ENCODE measurements around the gene CLIC6.

CLIC6 gene

DNA sequence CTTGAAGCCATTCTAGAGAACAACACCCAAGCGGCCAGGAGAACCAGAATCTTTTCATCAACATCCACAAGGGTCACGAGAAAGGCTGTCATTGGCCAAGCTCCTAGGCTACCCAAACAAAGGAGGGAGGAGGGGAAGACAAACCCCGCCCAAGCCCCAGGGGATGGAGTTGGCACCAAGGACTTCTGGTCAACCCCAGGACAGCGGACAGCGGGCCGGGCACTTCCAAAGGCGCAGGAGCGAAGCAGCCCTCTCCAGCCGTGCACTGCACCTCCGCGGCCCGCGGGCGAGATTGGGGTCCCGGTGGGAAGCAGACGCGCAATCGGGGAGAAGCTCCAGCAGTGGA, at the start of gene CLIC6:
Gene CLIC6 (plus strand): TSS at position 192 of the 346 bp plus-strand sequence. CDS start 395 bp downstream, outside the sequence.
- DNase-seq (ENCODE audit: low read depth in 4 of 4, low spot score in 1 of 4): no peak

- no peak for DNase-seq (ENCODE audit: low read depth in 4 of 4, low spot score in 1 of 4)
These were observed 48.7 kb upstream of the CLIC6 start for GRCh38 chr21:34619841-34620665.

DNA sequence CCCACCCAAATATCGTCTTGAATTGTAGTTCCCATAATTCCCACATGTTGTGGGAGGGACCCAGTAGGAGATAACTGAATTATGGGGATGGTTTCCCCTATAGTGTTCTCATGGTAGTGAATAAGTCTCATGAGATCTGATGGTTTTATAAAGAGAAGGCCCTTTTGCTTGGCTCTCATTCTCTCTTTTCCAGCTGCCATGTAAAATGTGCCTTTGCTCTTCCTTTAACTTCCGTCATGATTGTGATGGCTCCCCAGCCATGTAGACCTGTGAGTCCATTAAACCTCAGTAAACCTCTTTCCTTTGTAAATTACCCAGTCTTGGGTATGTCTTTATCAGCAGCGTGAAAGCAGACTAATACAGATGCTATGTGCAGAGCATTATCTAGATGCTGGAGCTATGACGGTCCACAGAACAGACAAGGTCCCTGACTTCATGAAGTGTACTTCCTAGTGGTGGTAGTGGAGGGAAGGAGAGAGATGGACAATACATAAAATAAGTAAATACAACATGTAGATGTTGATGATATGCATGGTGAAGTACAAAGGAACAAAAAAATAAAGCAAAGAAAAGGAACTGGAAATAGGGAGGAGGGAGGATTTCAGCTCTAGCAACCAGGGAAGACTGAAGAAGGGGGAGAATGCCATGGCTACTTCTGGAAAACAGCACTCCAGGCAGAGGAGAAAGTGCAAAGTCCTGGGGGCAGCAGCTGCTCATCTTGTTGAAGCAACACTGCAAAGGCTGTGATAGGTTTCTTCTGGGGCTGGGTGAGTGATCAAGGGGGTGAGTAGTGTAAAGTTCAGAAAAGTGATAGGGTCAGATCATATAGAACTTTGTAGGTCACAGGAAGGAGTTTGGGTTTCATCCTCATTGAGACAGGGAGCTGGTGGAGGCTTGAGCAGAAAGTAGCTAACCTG, 47.1 kb upstream of the CLIC6 start:
- DNase-seq (ENCODE audit: low read depth in 4 of 4, low spot score in 1 of 4): no peak

DNA sequence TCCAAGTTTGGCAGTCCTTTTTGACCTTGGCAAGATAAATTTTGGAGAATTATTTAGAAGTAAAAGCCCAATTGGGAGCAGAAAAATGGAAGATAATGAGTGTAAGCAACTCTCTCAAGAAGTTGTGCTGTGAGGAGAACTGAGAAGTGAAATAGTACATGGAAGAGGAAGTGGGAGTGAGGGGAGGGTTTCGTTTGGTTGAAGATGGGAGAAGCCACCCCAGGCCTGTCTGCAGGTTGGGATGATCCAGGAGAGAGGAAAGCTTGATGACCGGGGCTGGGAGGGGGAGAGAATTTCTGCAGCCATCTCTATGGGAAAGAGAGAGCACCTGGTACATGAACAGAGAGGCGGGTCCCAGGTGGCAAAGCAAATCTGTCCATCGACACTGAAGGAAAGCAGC, 45.3 kb upstream of the CLIC6 start:
- no peak for DNase-seq (ENCODE audit: low read depth in 4 of 4, low spot score in 1 of 4)

DNA sequence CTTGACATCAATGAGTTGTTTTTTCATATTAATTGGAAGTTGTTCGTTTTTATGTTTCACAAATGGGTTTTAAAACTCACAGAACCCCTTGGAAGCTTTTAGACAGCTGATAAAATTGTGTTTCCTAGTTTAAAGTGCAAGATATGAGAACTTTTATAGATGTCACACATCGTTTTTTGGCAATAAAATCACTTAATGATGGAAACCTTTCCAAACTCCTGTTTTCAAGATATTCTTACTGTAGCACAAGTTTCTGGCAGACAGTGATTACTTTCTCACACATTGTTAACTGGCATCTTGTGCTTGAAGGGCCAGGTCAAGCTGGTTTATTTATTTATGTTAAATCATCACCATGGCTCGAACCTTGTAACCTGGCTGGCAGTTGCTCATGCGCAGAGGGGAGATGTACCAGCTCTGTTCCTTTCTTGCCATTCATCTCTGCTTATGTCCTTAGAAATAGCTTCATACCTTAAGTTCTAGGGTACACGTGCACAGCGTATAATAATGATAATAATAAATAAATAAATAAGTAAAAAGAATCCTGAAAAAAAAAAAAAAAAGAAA, 43.7 kb upstream of the CLIC6 start:
- DNase-seq (ENCODE audit: low read depth in 4 of 4, low spot score in 1 of 4): no peak

- DNase-seq (ENCODE audit: low read depth in 4 of 4, low spot score in 1 of 4): no peak
These were observed 42.7 kb upstream of the CLIC6 start for GRCh38 chr21:34626131-34626530.

- no peak for DNase-seq (ENCODE audit: low read depth in 4 of 4, low spot score in 1 of 4)
These were observed 38.2 kb upstream of the CLIC6 start for GRCh38 chr21:34630536-34631143.

- no peak for DNase-seq (ENCODE audit: low read depth in 4 of 4, low spot score in 1 of 4)
These were observed 36.3 kb upstream of the CLIC6 start for GRCh38 chr21:34632498-34632897.

GRCh38 chr21:34635307-34635706, 33.5 kb upstream of the CLIC6 start:
- DNase-seq (ENCODE audit: low read depth in 4 of 4, low spot score in 1 of 4): no peak

DNA sequence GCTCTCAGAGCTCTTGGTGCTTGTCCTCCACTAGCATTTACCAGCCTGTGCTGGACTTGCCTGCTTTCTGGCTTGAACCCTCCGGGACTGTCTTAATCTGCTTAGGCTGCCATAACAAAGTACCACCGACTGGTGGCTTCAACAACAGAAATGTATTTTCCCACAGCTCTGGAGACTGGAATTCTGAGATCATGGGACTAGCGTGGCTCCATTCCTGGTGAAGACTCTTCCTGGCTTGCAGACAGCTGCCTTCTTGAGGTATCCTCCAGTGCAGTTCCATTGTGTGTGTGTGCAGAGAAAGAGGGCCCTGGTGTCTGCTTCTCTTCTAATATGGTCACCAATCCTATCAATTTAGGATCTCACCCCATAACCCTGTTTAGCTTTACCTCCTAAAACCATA, 31.8 kb upstream of the CLIC6 start:
- DNase-seq (ENCODE audit: low read depth in 4 of 4, low spot score in 1 of 4): no peak

GRCh38 chr21:34639250-34639649, 29.5 kb upstream of the CLIC6 start:
- no peak for DNase-seq (ENCODE audit: low read depth in 4 of 4, low spot score in 1 of 4)

- peak in 1 of 4 experiments; percentile 17 for DNase-seq (ENCODE audit: low read depth in 4 of 4, low spot score in 1 of 4)
These were observed 28.7 kb upstream of the CLIC6 start for GRCh38 chr21:34639882-34640788.

DNA sequence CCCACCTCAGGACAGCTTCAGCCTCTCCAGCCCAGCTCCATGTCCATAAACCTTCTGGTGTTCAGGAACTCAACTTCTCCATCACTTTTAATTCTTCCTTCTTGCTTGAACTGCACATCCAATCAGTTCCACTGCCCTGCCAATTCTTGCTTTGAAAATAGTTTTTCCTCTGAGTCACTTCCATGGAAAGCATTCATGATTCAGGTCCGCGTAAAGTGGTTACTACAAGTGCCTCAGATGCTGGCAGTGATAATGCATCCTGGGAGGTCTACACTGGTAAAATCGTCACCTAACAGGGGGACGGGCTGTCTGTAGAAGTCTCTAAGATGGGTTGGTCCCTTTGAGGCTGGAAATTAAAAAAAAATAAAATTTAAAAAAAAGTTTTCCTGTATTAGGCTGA, 27.9 kb upstream of the CLIC6 start:
- peak in 1 of 4 experiments; percentile 7 for DNase-seq (ENCODE audit: low read depth in 4 of 4, low spot score in 1 of 4)

DNA sequence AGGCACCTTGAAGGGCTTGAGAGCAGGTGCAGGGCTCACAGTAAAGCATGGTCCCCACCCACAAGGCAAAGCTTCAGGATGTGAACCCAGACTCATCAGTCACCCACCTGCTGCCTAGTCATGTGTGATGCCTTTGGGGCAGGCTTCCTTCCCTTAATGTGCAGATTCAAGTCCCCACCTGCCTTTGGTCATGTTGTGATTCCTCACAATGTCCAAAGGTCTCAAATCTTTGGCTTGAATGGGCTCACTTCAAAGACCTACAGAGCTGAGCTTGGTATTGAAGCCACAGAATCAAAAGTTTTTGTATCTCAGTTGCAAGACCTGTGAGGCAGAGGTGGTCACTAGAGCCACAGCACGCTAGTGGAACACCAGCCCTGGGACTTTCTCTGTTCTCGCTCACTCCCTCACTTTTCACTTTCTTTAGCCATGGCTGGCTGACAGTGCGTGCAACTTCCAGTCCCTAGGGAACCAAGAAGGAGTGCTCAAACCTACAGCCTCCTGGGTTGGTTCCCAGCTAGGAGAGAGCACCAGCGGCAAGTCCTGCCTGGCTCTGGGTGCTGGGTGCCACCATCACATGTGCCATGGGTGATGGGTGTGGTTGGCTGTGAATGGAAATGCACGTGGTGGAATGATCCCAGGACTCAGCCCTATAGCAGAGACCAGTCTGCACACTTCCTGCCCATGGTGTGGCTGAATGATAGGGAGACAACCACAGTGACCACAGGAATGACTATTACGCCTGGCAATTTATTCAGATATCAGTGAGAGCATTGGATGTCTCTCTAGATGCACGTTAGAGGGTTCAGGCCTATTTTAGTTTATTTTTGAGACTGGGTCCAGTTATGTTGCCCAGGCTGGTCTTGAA, 26.4 kb upstream of the CLIC6 start:
- DNase-seq (ENCODE audit: low read depth in 4 of 4, low spot score in 1 of 4): no peak

DNA sequence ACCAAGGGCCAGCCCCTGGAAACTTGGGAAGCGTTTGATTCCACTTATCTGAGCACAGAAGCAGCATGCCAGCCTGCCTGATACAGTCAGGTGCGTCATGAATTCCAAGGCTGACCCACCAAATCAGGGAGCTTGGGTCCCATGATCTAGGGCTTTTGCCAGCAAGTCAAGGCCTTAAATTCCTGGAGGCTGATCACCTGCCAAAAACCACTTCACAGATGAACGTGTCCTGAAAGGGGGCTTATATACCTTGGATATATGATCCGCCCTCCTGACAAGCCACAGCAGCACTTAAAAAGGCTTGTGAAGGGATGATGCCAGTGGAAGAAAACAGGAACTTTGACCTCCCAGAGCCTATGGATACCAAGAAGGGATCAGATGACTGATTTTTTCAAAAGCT, 24.0 kb upstream of the CLIC6 start:
- no peak for DNase-seq (ENCODE audit: low read depth in 4 of 4, low spot score in 1 of 4)

- DNase-seq (ENCODE audit: low read depth in 4 of 4, low spot score in 1 of 4): no peak
These were observed 21.2 kb upstream of the CLIC6 start for GRCh38 chr21:34647555-34647954.

GRCh38 chr21:34648739-34649297, 20.0 kb upstream of the CLIC6 start:
- DNase-seq (ENCODE audit: low read depth in 4 of 4, low spot score in 1 of 4): no peak

DNA sequence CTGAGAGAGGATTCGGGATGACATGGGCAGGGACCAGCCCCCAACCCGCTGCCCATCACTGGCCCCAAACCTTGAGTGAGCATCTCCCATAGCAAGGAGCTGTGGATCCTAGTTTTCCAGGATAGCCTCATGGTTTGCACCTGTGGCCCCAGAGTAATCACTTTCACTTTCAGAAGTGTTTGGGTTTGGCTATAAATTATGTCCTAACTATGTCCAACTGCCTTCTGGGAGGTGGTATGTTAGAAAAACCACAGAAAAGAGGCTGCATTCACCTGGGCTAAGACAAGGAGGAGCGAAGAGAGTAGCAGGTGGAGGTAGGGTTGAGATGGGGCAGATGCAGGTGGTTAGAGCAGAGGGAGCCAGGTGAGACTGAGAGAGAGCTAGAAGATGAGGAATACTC, 19.4 kb upstream of the CLIC6 start:
- no peak for DNase-seq (ENCODE audit: low read depth in 4 of 4, low spot score in 1 of 4)

DNA sequence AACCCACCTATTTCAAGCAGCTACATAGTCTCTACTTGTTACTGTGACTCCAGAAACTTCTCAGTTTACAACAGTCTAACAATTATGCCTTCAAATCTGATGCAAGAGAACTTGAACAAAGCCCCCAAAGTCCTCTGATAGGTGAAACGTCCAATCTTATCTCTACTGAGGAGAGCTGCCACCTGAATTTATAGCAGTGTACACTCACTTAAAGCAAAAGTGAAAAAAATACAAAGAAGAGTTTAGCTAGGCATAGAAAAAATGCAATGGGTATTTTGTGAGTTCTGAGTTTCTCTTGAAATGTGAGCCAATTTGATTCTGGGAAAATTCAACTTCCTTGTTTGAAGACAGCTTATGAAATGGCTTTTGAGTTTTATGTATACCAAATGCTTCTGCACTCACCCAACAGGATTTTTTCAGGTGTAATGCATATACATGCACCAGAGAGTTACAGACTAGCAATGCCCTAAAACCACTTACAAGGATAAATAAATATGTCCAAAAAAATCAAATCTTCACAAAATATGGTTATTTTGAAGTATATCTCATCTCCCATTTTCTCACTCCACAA, 17.8 kb upstream of the CLIC6 start:
- DNase-seq (ENCODE audit: low read depth in 4 of 4, low spot score in 1 of 4): no peak
